C4-2B (cell line): Measurements from ENCODE around the gene AP5B1.

Source experiments
- CTCF ChIP-seq: fragments of 450-650 bp; conservative IDR thresholded peaks from 2 replicates; pipeline ENCODE4 v1.5.1; 2017; ENCODE audit warnings: mild to moderate bottlenecking
- ZFX ChIP-seq: fragments of 450-650 bp; IDR thresholded peaks from 2 replicates; pipeline ENCODE4 v1.6.1; 2017

- no peak for TF ChIP-seq CTCF
- no peak for TF ChIP-seq ZFX
Observed at GRCh38 chr11:65785319-65786007, 4.7 kb upstream of the AP5B1 start.
